Measurements from ENCODE around the gene PML. TPM values are rescaled to one million over a fixed set of nuclear protein-coding genes. Genes with fewer than 3 reads are reported as not detected.
A peak's percentile ranks its signal among the peaks of the same experiment; 100 is the strongest.

PML gene
- total and polyA plus RNA-seq, 9 of the 15 experiments (the other 6 are each of a cell fraction or from before 2014, with no cell fraction given), result 5.0 to 50.7 (median 10.1) TPM

DNA sequence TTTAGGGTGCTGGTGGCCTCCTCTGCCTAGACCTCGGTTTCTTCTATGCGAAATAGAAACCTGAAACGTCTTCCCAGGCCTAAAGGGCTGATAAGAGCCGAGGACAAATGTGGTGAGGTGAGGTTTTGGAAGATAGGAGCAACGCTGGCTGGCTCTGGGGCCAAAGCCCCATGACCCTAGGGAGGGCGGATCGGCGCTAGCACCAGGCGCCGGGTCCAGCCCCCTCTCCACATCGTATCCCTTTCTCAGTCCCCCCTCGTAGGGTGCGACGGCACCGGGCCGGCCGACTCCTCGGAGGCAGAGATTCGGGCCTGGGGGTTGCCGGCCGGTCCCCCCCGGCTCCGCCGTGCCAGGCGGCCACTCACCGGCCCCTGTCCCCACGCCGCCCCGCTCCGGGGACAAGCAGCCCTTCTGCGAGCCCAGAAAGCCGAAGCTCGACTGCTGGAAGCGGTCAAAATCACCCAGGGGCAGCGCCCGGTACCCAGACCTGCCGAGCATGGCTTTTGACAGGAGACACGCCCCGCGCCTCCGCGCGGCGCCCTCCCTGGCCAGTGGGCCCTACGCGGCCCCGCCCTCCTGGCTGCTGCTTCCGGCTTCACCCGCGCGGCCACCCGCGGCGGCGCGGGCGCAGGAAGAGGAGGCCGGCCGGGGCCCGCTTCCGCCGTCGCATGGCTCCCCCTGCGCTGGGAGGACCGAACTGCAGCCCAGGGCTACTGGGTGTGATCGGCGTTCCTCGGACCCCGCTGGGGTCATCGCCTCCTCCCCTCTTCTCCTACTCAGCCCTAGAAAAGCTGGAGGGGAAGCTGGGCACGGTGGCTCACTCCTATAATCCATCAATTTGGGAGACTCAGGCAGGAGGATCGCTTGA, 2.6 kb upstream of the PML start, which contains the start of gene STOML1 (continued):
- peak; percentile 92 for TF ChIP-seq CCNT2 (IDR thresholded peaks at IDR 0.05; ENCODE audit: borderline replicate concordance, extremely low read depth, insufficient read length, low read depth, low read length)
- peak; percentile 68 for TF ChIP-seq CHD1 (IDR thresholded peaks at IDR 0.05; ENCODE audit: low read length)
- TF ChIP-seq, protein P1, sequence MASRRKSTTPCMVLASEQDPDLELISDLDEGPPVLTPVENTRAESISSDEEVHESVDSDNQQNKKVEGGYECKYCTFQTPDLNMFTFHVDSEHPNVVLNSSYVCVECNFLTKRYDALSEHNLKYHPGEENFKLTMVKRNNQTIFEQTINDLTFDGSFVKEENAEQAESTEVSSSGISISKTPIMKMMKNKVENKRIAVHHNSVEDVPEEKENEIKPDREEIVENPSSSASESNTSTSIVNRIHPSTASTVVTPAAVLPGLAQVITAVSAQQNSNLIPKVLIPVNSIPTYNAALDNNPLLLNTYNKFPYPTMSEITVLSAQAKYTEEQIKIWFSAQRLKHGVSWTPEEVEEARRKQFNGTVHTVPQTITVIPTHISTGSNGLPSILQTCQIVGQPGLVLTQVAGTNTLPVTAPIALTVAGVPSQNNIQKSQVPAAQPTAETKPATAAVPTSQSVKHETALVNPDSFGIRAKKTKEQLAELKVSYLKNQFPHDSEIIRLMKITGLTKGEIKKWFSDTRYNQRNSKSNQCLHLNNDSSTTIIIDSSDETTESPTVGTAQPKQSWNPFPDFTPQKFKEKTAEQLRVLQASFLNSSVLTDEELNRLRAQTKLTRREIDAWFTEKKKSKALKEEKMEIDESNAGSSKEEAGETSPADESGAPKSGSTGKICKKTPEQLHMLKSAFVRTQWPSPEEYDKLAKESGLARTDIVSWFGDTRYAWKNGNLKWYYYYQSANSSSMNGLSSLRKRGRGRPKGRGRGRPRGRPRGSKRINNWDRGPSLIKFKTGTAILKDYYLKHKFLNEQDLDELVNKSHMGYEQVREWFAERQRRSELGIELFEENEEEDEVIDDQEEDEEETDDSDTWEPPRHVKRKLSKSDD (conservative IDR thresholded peaks at IDR 0.05; ENCODE audit: low read length), result no peak
- peak; percentile 40; the same call in 1 of the 2 replicates for TF ChIP-seq MYNN (IDR thresholded peaks at IDR 0.05)
- TF ChIP-seq MYNN (CRISPR knock-in tag; IDR thresholded peaks at IDR 0.05), result no peak
- TF ChIP-seq, protein P2, sequence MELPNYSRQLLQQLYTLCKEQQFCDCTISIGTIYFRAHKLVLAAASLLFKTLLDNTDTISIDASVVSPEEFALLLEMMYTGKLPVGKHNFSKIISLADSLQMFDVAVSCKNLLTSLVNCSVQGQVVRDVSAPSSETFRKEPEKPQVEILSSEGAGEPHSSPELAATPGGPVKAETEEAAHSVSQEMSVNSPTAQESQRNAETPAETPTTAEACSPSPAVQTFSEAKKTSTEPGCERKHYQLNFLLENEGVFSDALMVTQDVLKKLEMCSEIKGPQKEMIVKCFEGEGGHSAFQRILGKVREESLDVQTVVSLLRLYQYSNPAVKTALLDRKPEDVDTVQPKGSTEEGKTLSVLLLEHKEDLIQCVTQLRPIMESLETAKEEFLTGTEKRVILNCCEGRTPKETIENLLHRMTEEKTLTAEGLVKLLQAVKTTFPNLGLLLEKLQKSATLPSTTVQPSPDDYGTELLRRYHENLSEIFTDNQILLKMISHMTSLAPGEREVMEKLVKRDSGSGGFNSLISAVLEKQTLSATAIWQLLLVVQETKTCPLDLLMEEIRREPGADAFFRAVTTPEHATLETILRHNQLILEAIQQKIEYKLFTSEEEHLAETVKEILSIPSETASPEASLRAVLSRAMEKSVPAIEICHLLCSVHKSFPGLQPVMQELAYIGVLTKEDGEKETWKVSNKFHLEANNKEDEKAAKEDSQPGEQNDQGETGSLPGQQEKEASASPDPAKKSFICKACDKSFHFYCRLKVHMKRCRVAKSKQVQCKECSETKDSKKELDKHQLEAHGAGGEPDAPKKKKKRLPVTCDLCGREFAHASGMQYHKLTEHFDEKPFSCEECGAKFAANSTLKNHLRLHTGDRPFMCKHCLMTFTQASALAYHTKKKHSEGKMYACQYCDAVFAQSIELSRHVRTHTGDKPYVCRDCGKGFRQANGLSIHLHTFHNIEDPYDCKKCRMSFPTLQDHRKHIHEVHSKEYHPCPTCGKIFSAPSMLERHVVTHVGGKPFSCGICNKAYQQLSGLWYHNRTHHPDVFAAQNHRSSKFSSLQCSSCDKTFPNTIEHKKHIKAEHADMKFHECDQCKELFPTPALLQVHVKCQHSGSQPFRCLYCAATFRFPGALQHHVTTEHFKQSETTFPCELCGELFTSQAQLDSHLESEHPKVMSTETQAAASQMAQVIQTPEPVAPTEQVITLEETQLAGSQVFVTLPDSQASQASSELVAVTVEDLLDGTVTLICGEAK (IDR thresholded peaks at IDR 0.05), result peak; percentile 81
- TF ChIP-seq, protein P2 (CRISPR knock-in tag; IDR thresholded peaks at IDR 0.05), result no peak
- TF ChIP-seq SIN3A (IDR thresholded peaks at IDR 0.05; ENCODE audit: borderline replicate concordance in 2 of 2, control insufficient read depth in 1 of 2, low read depth in 2 of 2, low read length in 2 of 2), result peak; percentile 96 to 99
- TF ChIP-seq RB1 (IDR thresholded peaks at IDR 0.05; ENCODE audit: low read depth), result peak; percentile 98
- TF ChIP-seq SP1 (CRISPR knock-in tag; IDR thresholded peaks at IDR 0.05), result 0 out of 2 replicates have a peak, but pooled peaks have one; percentile 37
- TF ChIP-seq MYBL2 (IDR thresholded peaks at IDR 0.05; ENCODE audit: low read depth), result no peak
- no peak for TF ChIP-seq MYBL2 (CRISPR knock-in tag; IDR thresholded peaks at IDR 0.05; ENCODE audit: borderline replicate concordance)
- peak; percentile 39; the same call in 1 of the 2 replicates for TF ChIP-seq MTA3 (IDR thresholded peaks at IDR 0.05; ENCODE audit: borderline replicate concordance)
- TF ChIP-seq XRCC3 (IDR thresholded peaks at IDR 0.05), result no peak
- peak; percentile 46; the same call in 1 of the 2 replicates for TF ChIP-seq LEF1 (IDR thresholded peaks at IDR 0.05)
- TF ChIP-seq ZBTB17 (CRISPR knock-in tag; IDR thresholded peaks at IDR 0.05), result peak; percentile 59; the same call in 1 of the 2 replicates

Data from K562 (cell line).